Smooth muscle cell (in vitro differentiated cells): ENCODE measurements around the gene SH3PXD2A. TPM values are rescaled to one million over a fixed set of nuclear protein-coding genes. Genes with fewer than 3 reads are reported as not detected.

ENCODE experiments used
- DNase-seq: peaks from one replicate; lab custom pipeline; 2025; ENCODE audit not compliant: unreplicated experiment; lab: John Stamatoyannopoulos, UW
- H2AFZ ChIP-seq: fragments of 200-600 bp; sonication (generic); 2 replicates; pipeline ENCODE4 v1.6.0; 2016; ENCODE audit warnings: antibody characterized with exemption, low read depth, mild to moderate bottlenecking
- H3F3A ChIP-seq: fragments of 200-600 bp; sonication (generic); 2 replicates; pipeline ENCODE4 v1.6.0; 2017; ENCODE audit warnings: antibody characterized with exemption, low read depth
- H3K27ac ChIP-seq: fragments of 200-600 bp; sonication (generic); 2 replicates; pipeline ENCODE4 v1.5.1; 2016; ENCODE audit warnings: low read depth, mild to moderate bottlenecking
- H3K27me3 ChIP-seq: fragments of 200-600 bp; sonication (generic); 2 replicates; pipeline ENCODE4 v1.6.1; 2016; ENCODE audit warnings: low read depth, mild to moderate bottlenecking
- H3K36me3 ChIP-seq: fragments of 200-600 bp; sonication (generic); 2 replicates; pipeline ENCODE4 v1.5.1; 2016; ENCODE audit warnings: low read depth
- H3K4me1 ChIP-seq: fragments of 200-600 bp; sonication (generic); 2 replicates; pipeline ENCODE4 v1.5.1; 2016; ENCODE audit warnings: low read depth
- H3K4me2 ChIP-seq: fragments of 200-600 bp; sonication (generic); 2 replicates; pipeline ENCODE4 v1.6.0; 2016; ENCODE audit warnings: mild to moderate bottlenecking
- H3K4me3 ChIP-seq: fragments of 200-600 bp; sonication (generic); 2 replicates; pipeline ENCODE4 v1.5.1; 2016; ENCODE audit warnings: mild to moderate bottlenecking
- H3K79me2 ChIP-seq: fragments of 200-600 bp; sonication (generic); 2 replicates; pipeline ENCODE4 v1.6.0; 2016; ENCODE audit warnings: low read depth, mild to moderate bottlenecking
- H3K9ac ChIP-seq: fragments of 200-600 bp; sonication (generic); 2 replicates; pipeline ENCODE4 v1.6.0; 2016; ENCODE audit warnings: low read depth
- H3K9me3 ChIP-seq: fragments of 200-600 bp; sonication (generic); replicated peaks from 2 replicates; pipeline ENCODE4 v1.5.1; 2016; ENCODE audit warnings: low read depth
- H4K20me1 ChIP-seq: fragments of 200-600 bp; sonication (generic); 2 replicates; pipeline ENCODE4 v1.6.0; 2016; ENCODE audit warnings: low read depth
- WGBS: methylation state at CpG from one replicate; pipeline ENCODE4 v1.1.7; 2016; ENCODE audit warnings: low lambda C conversion rate; 5-methylcytosine and 5-hydroxymethylcytosine counted together
- polyA plus RNA-seq: library from polyadenylated mRNA; unstranded; fragments of >200 nt; fragmentation: Nextera tagmentation; extraction: Ambion mirVana; gene quantifications from 2 replicates; pipeline ENCODE4 v1.2.1, GENCODE V29; 2016
- total RNA-seq: library from RNA; depleted of rRNA; stranded (reverse); fragments of >200 nt; gene quantifications from 2 replicates; pipeline ENCODE4 v1.2.3, GENCODE V29; 2014
- TF ChIP-seq, protein P1 (sequence below): fragments of 200-600 bp; sonication (generic); IDR thresholded peaks from 2 replicates; pipeline ENCODE4 v1.5.1; 2017; ENCODE audit warnings: borderline replicate concordance, mild to moderate bottlenecking, antibody characterized with exemption; ENCODE audit not compliant: insufficient read depth, poor library complexity, severe bottlenecking

Gene SH3PXD2A
- total and polyA plus RNA-seq, 2 experiments from 2014 or later, result 30.1 to 37.9 TPM

DNA sequence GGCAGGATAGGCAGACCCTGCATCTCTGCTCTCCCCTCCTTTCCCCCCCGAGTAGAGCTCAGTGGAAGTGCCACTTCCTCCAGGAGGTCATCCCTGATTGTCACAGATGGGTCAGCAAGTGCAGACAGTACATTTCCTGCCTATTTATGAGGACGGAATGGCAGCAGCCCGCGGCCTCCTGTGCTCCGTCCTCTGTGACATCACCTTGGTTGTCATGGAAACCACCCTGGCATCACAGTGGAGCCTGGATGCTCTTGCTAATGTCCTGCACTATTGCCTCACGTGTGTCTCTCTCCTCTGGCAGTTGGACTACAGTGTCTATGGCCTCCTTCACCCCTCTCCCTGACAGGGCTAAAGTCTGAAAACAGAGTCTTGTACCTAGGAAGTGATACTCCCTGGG, 148.6 kb downstream of the SH3PXD2A start:
- H3K4me1 ChIP-seq, result no peaks in the 10 kb centered on the region
- TF ChIP-seq, protein P1, sequence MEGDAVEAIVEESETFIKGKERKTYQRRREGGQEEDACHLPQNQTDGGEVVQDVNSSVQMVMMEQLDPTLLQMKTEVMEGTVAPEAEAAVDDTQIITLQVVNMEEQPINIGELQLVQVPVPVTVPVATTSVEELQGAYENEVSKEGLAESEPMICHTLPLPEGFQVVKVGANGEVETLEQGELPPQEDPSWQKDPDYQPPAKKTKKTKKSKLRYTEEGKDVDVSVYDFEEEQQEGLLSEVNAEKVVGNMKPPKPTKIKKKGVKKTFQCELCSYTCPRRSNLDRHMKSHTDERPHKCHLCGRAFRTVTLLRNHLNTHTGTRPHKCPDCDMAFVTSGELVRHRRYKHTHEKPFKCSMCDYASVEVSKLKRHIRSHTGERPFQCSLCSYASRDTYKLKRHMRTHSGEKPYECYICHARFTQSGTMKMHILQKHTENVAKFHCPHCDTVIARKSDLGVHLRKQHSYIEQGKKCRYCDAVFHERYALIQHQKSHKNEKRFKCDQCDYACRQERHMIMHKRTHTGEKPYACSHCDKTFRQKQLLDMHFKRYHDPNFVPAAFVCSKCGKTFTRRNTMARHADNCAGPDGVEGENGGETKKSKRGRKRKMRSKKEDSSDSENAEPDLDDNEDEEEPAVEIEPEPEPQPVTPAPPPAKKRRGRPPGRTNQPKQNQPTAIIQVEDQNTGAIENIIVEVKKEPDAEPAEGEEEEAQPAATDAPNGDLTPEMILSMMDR, result no peak
- no peak overlapping the region for H3K27ac ChIP-seq
- no peaks in the 10 kb centered on the region for H3K36me3 ChIP-seq
- no peaks in the 10 kb centered on the region for H3K79me2 ChIP-seq
- H2AFZ ChIP-seq, result no peak overlapping the region
- peaks cover 66% of the 10 kb centered on the region for H4K20me1 ChIP-seq
- H3K4me2 ChIP-seq, result no peak overlapping the region
- H3K27me3 ChIP-seq, result no peaks in the 10 kb centered on the region
- 89% methylated on average over 6 of the region's 6 CpGs for WGBS
- H3K9me3 ChIP-seq, result no peaks in the 10 kb centered on the region
- DNase-seq, result no peak
- H3K9ac ChIP-seq, result no peak overlapping the region
- H3F3A ChIP-seq, result no peaks in the 10 kb centered on the region
- no peak overlapping the region for H3K4me3 ChIP-seq

DNA sequence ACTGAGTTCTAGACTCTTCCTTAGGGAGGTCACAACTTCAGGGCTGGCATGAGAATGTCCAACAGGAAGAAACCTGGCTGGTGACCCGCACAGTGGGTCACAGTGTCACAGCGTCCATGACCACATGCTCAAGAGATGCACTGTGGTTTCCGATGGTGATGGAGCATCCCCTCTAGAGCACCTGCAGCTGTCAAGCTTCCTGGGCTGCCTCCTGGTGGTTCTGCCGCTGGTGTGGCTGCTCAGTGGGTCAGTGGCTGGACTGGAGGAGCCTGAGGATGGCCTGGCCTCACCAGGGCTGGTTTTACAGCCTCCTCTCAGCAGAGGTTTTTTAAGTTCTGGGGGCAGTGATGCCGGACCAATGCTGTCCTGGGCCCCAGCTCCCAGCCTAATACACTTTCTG, 149.3 kb downstream of the SH3PXD2A start:
- WGBS, result 83% methylated on average over 5 of the region's 5 CpGs

DNA sequence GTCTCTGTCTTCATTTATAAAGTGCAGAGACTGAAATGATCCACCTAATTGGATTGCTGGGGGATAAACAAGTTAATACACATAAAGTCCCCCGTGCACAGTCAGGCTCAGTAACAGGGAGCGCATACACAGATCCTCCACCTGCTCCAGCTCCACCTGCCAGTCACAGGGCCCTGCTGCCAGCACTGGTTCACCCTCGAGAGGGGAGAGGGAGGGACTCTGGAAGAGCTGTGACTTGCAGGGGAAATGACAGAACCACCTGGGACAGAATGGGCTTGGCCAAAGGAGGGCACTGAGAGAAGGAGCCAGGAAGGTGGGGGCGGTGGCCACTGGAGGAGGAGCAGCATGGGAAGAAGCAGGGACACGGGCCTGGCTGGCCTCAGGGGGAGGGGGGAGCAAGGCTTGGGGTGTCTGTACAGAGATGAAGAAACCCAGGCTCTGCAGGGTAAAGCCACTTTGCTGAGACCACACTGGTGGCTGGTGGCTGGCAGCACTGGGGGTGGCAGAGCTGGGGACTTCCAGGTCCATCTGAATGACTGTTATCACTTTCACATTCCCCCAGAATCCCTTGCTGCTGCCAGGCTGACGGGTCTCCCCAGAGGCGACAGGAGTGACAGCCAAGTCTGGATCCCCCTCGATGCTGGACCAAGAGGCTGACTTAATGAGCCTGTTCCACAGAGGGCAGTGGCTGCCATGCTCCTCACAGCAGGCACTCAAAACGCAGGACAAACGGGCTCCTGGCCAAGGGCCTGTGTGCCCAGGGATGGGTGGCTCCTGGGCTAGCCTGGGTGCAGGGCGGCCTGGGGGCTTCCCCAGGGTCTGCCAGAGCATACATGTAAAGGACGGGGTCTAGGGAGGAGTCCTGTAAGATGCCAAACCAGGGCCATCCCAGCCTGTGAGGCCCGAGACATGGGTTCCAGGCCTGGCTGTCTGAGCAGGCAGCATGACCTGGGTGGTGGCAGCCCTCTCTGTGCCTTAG, 151.1 kb downstream of the SH3PXD2A start:
- Histone ChIP-seq H4K20me1 (peaks cover 56% of the 10 kb centered on the region), H3K9me3 (no peaks in the 10 kb centered on the region), H3K4me2 (no peak overlapping the region), H3K36me3 (no peaks in the 10 kb centered on the region), H3K4me3 (no peak overlapping the region), H3K27ac (no peak overlapping the region), H3K27me3 (no peaks in the 10 kb centered on the region), H2AFZ (no peak overlapping the region), H3F3A (peaks cover 5% of the 10 kb centered on the region), H3K9ac (no peak overlapping the region), H3K79me2 (no peaks in the 10 kb centered on the region), H3K4me1 (no peaks in the 10 kb centered on the region)
- no peak for DNase-seq
- whole genome bisulfite sequencing, result 90% methylated on average over 13 of the region's 13 CpGs
- TF ChIP-seq, protein P1, result no peak

More for the DNA sequence above, 149.3 kb downstream of the SH3PXD2A start:
- peaks cover 60% of the 10 kb centered on the region for H4K20me1 ChIP-seq
- no peak for DNase-seq
- H3K4me2 ChIP-seq, result no peak overlapping the region
- no peak overlapping the region for H3K9ac ChIP-seq
- no peaks in the 10 kb centered on the region for H3K9me3 ChIP-seq
- H2AFZ ChIP-seq, result no peak overlapping the region
- no peaks in the 10 kb centered on the region for H3K27me3 ChIP-seq
- H3K79me2 ChIP-seq, result no peaks in the 10 kb centered on the region
- H3K36me3 ChIP-seq, result no peaks in the 10 kb centered on the region
- H3K27ac ChIP-seq, result no peak overlapping the region
- TF ChIP-seq, protein P1, result no peak
- no peaks in the 10 kb centered on the region for H3F3A ChIP-seq
- no peaks in the 10 kb centered on the region for H3K4me1 ChIP-seq
- no peak overlapping the region for H3K4me3 ChIP-seq
